Testis (tissue), 3 donors: Measurements from ENCODE around the gene TAGLN2. TPM values are rescaled to one million over a fixed set of nuclear protein-coding genes. Genes with fewer than 3 reads are reported as not detected.

Experiments
- DNase-seq: peaks from one replicate; pipeline ENCODE4 v3.0.0-alpha.2; 2019
- H3K27ac ChIP-seq, 2 donors: fragments of 200-600 bp; sonication (generic); one replicate each; pipeline ENCODE4 v1.5.1; 2019
- H3K27me3 ChIP-seq: fragments of 200-600 bp; sonication (generic); one replicate; pipeline ENCODE4 v1.5.1; 2019
- H3K36me3 ChIP-seq: fragments of 200-600 bp; sonication (generic); one replicate; pipeline ENCODE4 v1.5.1; 2017; ENCODE audit warnings: low read depth; ENCODE audit errors: missing control alignments
- H3K4me1 ChIP-seq: fragments of 200-600 bp; sonication (generic); one replicate; pipeline ENCODE4 v1.5.1; 2019
- H3K4me3 ChIP-seq, 2 donors: fragments of 200-600 bp; sonication (generic); one replicate each; pipeline ENCODE4 v1.5.1; 2017 to 2019
- H3K9me3 ChIP-seq: fragments of 200-600 bp; sonication (generic); one replicate; pipeline ENCODE4 v1.5.1; 2017
- CTCF ChIP-seq, 3 experiments: fragments of 450-650 bp in 2 of 3; fragments of 200-600 bp in 1 of 3; sonication (generic) in 1 of 3; IDR thresholded peaks; one replicate each; pipeline ENCODE4 v1.5.1; 2016 to 2019; ENCODE audit warnings: antibody characterized with exemption in 3 of 3, mild to moderate bottlenecking in 2 of 3, moderate library complexity in 1 of 3
- POLR2A ChIP-seq: fragments of 450-650 bp; IDR thresholded peaks from one replicate; pipeline ENCODE4 v1.6.1; 2017; ENCODE audit warnings: antibody characterized with exemption, mild to moderate bottlenecking, moderate library complexity
- WGBS, 2 donors: methylation state at CpG; one replicate each; pipeline ENCODE4 v1.1.5; 2018; 5-methylcytosine and 5-hydroxymethylcytosine counted together
- intact Hi-C: fragments of 100-400 bp; cut with DNase I; formaldehyde crosslinking; loops from one replicate; pipeline ENCODE4 v1.15.1; 2023; ENCODE audit warnings: low total_unique reads
- polyA plus RNA-seq: library from polyadenylated mRNA; stranded (reverse); fragments of 350-450 nt; fragmentation: Illumina TruSeq; extraction: RNeasy Lipid Tissue Mini Kit (QIAGEN cat#74804); gene quantifications from one replicate; pipeline ENCODE4 v1.2.3, GENCODE V29; 2014; ENCODE audit warnings: low read depth, low replicate concordance; ENCODE audit not compliant: insufficient read depth
- total RNA-seq, 2 donors: library from RNA; depleted of rRNA; stranded (reverse); fragments of >200 nt; gene quantifications; one replicate each; pipeline ENCODE4 v1.2.3, GENCODE V29; 2016

Gene TAGLN2
- total and polyA plus RNA-seq, 3 donors from 2014 or later: 204 to 389 (median 305) TPM

- H3K27ac ChIP-seq: no peak overlapping the region
- no peaks in the 10 kb centered on the region for H3K27me3 ChIP-seq
- intact Hi-C loops: no loop called here
- H3K9me3 ChIP-seq: no peaks in the 10 kb centered on the region
- H3K36me3 ChIP-seq: no peaks in the 10 kb centered on the region
- no peak for TF ChIP-seq CTCF (IDR thresholded peaks at IDR 0.05)
- TF ChIP-seq POLR2A: no peak
- 82 to 86% methylated on average over 8 of the region's 8 CpGs for WGBS, 2 donors
- no peaks in the 10 kb centered on the region for H3K4me1 ChIP-seq
- H3K4me3 ChIP-seq: no peak overlapping the region
- no peak for DNase-seq
These were observed 41.0 kb downstream of the TAGLN2 start for GRCh38 chr1:159884296-159884695.

GRCh38 chr1:159883134-159883533, 42.2 kb downstream of the TAGLN2 start:
- Histone ChIP-seq H3K4me3 (no peak overlapping the region), H3K4me1 (no peaks in the 10 kb centered on the region), H3K9me3 (no peaks in the 10 kb centered on the region), H3K27ac (no peak overlapping the region), H3K27me3 (no peaks in the 10 kb centered on the region), H3K36me3 (no peaks in the 10 kb centered on the region)
- intact Hi-C loops: no loop called here
- DNase-seq: no peak
- TF ChIP-seq POLR2A (no peak), CTCF (IDR thresholded peaks at IDR 0.05) (no peak)
- WGBS, 2 donors: 91 to 95% methylated on average over 3 to 4 of the region's 4 CpGs

- Histone ChIP-seq H3K4me3 (no peak overlapping the region), H3K27ac (no peak overlapping the region), H3K9me3 (no peaks in the 10 kb centered on the region), H3K27me3 (no peaks in the 10 kb centered on the region), H3K36me3 (no peaks in the 10 kb centered on the region), H3K4me1 (no peaks in the 10 kb centered on the region)
- TF ChIP-seq CTCF (IDR thresholded peaks at IDR 0.05) (no peak), POLR2A (no peak)
- no peak for DNase-seq
- intact Hi-C loops: no loop called here
- WGBS, 2 donors: 93 to 94% methylated on average over 2 of the region's 2 CpGs
These were observed 42.8 kb downstream of the TAGLN2 start for GRCh38 chr1:159882527-159882862.

- intact Hi-C loops: no loop called here
- no peak for TF ChIP-seq CTCF (IDR thresholded peaks at IDR 0.05)
- TF ChIP-seq POLR2A: no peak
These were observed 43.4 kb downstream of the TAGLN2 start for GRCh38 chr1:159881622-159882526.

GRCh38 chr1:159880430-159880829, 44.9 kb downstream of the TAGLN2 start:
- H3K27me3 ChIP-seq: no peaks in the 10 kb centered on the region
- intact Hi-C loops: no loop called here
- no peaks in the 10 kb centered on the region for H3K36me3 ChIP-seq
- no peak for TF ChIP-seq CTCF (IDR thresholded peaks at IDR 0.05)
- no peak for TF ChIP-seq POLR2A
- H3K27ac ChIP-seq: no peak overlapping the region
- 91 to 97% methylated on average over 3 of the region's 3 CpGs for WGBS, 2 donors
- no peaks in the 10 kb centered on the region for H3K9me3 ChIP-seq
- H3K4me3 ChIP-seq: no peak overlapping the region
- no peak for DNase-seq
- no peaks in the 10 kb centered on the region for H3K4me1 ChIP-seq

More at GRCh38 chr1:159881622-159882526, 43.4 kb downstream of the TAGLN2 start:
- 65 to 75% methylated on average over 6 of the region's 6 CpGs for WGBS, 2 donors
- Histone ChIP-seq H3K27ac (no peak overlapping the region), H3K36me3 (no peaks in the 10 kb centered on the region), H3K9me3 (no peaks in the 10 kb centered on the region), H3K4me1 (no peaks in the 10 kb centered on the region), H3K27me3 (no peaks in the 10 kb centered on the region), H3K4me3 (no peak overlapping the region)
- peak; percentile 53 for DNase-seq
